NCI-H2107 treated with DMSO at 0.1 percent for 48 hours (cell line): ENCODE results near the gene KDM2A.

Experiments used
- DNase-seq: peaks from one replicate; lab custom pipeline; 2025; ENCODE audit not compliant: unreplicated experiment; lab: John Stamatoyannopoulos, UW

The KDM2A gene

DNA sequence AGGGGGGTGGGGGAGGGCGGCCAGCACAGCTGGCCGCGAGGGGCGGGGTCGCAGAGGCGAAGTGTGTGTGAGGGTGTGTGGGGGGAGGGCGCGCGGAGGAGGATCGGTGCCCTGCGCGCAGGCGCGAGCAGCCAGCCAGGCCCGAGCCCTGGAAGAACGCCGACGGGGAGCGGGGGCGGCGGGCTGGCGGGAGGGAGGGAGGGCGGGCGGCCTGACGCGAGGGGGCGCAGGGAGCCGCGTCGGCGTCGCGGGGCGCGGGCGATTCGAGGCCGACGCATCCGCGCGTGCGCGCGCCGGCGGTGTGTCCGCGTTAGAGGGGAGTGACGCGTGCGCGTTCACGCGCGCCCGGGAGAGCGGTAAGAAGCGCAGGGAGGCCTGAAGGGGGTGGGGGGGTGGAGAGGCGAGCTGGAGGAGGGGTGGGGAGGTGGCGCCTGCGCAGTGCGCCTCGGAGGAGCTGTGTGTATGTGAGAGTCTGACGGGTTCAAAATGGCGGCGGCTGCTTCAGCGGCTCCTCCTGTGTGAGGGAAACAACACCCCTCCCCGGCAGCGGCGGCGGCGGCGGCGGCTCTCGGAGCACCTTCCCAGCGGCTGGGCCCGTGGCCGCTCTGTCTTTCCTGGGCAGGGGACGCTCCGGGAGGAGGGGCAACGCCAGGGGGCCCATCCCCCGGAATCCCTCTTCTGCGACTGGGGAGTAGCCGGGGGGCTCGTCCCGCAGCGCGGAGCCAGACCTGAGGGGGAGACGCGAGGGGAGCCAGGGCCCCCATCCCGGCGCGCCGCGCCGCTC is at the start of gene KDM2A:
Gene KDM2A (plus strand): TSS at position 463 of the 784 bp plus-strand sequence. CDS start 2,054 bp downstream, outside the sequence.
- peak; percentile 97 for DNase-seq

DNA sequence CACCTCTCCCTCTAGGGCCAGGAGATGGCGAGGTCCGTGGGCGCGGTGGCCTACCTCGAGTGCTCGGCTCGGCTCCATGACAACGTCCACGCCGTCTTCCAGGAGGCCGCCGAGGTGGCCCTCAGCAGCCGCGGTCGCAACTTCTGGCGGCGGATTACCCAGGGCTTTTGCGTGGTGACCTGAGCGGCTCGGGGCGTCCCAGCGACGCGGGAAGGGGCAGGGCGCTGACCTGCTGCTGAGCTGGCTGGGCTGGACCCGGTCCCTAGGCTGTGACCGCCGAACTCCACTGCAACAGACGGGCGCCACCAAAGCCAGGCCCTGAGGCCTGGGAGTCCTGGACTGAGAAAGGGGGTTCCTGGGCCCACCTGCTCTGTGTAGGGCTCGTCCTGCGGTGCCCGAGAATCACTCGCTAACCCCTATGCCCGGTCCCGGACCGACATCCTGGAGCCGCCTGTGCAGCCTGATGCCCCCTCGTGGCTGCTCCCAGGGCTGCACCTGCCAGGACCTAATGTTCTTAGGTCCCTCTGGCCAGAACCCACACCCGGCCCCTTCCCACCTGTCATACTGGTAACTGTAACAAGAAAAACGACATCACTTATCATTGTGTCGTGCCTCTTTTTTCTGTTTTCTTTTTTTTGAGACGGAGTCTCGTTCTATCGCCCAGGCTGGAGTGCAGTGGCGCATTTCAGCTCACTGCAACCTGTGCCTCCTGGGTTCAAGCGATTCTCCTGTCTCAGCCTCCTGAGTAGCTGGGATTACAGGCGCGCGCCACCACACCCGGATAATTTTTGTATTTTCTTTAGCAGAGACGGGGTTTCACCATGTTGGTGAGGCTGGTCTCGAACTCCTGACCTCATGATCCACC is 47.4 kb upstream of the KDM2A start:
- DNase-seq = no peak

DNA sequence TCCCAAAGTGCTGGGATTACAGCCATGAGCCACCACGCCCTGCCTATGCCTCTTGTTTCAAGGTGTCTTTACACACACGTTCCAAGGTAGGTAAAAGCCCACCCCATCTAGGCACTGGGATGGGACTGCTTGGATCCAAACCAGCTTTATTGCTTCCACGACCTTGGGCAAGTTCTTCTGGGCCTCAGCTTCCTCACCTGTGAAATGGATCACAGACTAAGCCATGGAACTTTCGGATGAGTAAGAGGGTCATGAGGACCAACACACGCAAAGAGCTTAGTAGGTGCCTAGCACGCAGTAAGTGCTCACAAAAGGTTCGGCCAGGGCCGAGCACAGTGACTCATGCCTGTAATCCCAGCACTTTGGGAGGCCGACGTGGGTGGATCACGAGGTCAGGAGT is 46.8 kb upstream of the KDM2A start:
- no peak for DNase-seq

DNA sequence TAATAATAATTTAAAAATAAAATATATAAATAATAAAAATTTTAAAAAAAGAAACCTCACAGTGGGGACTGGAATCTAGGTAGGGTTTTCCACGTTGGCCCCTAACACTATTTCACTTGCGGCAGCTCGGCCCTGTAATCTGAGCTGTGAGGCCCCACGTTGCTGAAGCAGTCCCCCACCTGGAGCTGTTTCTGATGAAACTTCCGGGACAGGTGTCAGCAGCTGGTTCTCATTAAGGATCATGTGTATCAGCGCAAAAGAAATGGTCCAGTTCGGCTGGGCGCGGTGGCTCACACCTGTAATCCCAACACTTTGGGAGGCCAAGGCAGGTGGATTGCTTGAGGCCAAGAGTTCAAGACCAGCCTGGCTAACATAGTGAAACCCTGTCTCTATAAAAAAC is 45.2 kb upstream of the KDM2A start:
- DNase-seq = peak; percentile 66

DNA sequence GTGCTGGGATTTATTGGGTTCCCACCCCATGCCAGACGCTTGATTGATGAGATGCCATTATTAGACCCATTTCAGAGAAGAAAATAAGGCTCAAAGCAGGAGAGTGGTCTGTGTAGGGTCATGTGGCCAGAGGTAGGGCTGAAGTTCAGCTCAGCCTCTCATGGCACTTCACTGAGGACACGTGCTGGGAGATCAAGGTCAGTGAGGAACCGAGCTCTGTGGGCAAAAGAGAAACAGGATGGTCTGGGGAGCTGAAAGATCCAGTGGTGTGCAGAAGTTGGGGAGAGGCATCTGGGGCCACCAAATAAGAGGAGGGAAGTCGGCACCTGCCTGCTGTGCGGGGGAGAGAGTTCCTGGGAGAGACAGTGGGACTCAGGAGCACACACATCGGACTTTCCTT is 42.9 kb upstream of the KDM2A start:
- DNase-seq = no peak

DNA sequence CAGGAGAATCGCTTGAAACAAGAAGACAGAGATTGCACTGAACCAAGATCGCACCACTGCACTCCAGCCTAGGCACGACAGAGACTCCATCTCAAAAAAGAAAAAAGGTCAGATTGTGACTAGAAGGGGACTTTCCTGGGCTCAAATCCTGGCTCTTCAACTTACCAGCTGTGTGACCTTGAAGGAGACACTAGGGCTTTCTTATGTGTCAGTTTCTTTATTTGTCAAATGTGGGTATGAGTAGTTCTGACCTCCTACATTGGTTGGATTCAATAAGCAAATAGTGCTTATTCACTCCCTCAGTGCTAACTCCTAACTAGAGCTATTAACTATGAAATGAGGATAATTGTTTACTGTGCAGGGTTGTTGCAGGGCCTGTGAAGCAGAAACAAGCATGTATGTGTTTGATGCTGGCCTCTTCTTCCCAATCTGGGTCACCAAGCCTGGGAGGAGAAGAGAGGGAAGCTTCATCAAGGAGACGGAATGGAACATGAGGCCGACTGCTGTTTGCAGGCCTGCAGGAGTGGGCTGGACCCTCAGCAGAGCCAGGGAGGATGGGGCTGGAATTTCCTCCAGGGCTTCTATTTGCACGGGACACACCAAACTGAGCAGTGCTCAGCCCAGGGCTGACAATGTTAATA is 39.9 kb upstream of the KDM2A start:
- DNase-seq = no peak

DNA sequence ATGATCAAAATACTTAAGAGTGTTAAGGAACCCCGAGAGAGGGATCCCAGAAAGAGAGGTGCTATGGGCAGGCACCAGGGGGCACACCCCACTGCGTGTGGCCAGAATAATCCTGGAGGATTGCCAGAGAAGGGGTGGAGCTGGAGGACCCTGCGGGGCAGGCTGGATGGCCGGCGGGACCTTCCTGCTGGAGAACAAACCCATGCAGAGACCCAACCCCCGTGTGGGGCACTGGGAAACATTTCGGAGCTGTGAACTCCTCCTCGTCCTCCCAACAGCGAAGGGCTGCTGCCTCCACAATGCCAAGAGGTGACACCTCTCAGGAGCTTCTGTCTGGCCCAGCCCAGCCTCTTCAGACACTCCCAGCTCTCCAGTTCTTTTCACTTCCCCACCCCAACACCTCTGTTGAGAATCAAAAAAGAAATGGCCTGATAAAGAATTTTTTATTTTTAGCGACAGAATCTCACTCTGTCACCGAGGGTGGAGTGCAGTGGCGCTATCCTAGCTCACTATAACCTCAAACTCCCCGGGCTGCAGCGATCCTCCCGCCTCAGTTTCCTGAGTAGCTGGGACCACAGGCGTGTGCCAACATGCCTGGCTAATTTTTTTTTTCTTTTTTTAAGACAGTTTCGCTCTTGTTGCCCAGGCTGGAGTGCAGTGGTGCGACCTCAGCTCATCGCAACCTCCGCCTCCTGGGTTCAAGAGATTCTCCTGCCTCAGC is 36.8 kb upstream of the KDM2A start:
- no peak for DNase-seq

DNA sequence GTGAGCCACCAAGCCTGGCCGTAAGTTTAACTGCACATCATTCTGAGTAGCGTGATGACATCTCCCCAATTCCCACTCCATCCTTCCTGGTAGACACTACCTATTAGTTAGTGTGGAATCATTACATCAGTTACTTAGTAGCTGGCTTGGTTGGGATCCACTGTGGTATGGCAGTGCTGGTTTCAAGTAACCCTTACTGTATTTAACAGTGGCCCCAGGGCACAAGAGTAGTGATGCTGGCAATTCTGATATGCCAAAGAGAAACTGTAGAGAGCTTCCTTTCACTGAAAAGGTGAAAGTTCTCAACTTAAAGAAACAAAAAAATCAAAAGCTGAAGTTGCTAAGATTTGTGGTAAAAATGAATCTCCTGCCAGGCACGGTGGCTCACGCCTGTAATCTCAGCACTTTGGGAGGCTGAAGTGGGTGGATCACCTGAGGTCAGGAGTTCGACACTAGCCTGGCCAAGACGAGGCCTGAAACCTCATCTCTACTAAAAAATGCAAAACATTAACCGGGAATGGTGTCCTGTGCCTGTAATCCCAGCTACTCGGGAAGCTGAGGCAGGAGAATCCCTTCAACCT is 35.2 kb upstream of the KDM2A start:
- no peak for DNase-seq

DNA sequence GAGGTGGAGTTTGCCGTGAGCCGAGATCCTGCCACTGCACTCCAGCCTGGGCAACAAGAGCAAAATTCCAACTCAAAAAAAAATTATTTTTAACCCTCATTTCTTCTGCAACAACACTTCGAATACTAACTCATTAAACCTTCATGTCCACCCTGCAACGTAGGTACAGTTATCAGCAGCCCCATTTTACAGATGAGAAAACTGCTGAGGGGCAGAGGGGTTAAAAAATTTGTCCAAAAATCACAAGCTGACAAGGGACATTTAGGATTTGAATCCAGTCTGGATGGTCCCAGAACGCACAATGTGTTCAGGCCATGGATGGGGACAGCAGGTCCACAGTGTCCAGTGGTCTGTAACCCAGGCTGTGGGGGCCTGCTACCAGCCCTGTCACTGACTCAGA is 33.4 kb upstream of the KDM2A start:
- no peak for DNase-seq

DNA sequence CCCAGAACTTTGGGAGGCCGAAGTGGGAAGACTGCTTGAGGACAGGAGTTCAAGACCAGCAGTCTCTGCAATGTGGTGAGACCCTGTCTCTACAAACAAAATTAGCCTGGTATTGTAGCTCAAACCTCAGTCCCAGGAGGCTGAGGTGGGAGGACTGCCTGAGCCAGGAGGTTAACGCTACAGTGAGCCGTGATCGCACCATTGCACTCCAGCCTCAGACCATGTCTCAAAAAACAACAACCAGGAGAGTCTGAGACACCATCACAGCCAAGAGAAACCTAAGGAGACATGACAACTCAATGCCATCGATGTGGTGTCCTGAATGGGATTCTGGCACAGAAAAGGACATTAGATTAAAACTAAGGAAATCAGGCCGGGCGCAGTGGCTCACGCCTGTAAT is 28.3 kb upstream of the KDM2A start:
- DNase-seq = no peak

DNA sequence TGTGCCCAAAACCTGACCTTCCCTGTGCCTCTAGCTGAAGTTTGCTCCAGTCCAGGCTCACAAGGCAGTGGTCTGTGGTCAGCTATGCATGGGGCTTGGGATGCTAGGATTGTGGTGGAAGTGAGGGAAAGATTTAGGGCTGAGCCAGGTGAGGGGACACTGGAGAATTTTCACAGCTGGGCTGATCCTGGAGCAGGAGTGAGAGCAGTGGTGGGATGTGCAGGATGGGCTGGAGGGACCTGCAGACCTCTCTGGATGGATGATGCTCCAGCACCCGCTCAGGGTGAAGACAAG is 23.9 kb upstream of the KDM2A start:
- DNase-seq = no peak

DNA sequence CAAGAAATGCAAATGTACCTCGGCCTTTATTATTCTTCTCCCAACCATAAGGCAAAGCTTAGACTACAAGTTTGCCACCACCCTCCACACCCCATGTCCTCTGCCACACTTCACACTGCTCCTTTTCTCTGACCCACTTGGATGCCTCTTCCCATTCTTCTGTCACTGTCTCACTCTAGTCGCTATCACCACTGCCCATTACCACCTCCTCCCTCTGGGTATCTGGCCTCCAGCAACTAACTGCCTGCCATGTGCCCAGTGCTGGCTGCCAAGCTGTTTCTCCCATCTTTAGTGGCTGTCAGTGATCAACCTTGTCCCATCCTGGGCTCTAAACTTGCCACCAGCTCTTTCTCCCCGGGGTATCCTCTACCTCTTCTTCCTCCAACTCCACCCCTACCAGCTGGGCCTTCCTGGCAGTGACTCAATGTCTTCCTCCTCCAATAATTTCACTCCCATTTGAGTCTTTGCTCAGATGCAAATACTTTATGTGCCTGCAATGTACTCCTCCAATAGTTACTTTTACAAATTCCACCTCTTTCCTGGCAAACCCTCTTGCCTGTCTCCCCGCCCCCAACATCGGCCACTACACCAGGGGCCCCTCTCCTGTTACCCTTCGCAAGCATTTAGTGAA is 20.1 kb upstream of the KDM2A start:
- no peak for DNase-seq

DNA sequence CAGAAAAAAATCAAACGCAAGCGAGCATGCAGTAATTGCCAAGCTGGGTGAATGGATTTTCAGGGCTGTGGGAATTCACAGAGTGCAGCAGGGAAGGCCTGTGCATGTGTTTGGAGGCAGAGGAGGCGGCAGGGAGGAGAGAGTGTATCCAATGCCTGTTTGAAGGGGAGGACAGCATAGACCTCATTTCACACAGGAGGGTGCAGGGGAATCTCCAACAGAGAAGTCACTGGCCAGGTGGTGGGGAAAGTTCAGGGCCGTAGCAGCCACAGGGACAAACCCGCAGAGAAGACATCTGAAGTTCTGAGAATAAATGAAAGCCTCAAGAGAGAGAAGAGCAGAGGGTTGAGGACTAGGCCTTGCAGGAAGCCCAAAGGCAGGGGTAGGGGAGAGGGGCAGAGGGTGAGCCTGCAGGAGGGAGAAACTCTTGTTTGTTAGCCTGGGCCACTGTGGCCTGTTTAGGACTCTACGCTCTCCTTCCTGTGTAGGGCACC is 19.2 kb upstream of the KDM2A start:
- no peak for DNase-seq

DNA sequence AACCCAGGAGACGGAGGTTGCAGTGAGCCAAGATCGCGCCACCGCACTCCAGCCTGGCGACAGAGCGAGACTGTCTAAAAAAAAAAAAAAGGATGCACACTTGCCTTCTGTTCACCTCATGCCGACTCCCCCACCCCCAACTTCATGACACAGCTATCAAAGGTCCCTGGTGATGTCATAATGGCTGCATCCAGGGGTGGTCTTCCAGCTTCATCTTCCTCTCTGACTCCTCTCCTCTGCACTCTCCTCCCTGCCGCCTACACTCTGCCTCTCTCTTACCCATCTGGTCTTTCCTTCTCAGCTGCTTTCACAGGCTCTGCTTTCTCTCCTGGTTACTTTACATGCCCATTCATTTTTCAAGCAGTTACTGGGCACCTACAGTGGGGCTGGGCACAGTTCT is 16.4 kb upstream of the KDM2A start:
- DNase-seq = no peak

DNA sequence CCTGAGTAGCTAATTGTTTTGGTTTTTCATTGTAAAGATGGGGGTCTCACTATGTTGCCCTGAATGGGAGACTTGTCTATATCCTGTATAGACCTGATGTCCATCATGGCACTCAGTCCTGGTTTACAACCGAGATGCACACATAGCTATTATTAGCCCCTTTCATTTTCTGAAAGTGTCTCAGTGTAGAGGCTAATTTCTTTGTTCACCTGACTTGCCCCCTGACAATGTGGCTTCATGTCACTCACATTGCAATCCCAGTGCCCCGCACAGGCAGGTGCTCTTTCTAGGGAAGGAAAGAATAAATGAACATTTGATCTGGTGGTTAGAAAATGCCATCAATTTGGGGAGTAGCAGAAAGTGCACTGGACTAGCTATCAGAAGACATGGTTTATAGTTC is 13.1 kb upstream of the KDM2A start:
- DNase-seq = no peak

DNA sequence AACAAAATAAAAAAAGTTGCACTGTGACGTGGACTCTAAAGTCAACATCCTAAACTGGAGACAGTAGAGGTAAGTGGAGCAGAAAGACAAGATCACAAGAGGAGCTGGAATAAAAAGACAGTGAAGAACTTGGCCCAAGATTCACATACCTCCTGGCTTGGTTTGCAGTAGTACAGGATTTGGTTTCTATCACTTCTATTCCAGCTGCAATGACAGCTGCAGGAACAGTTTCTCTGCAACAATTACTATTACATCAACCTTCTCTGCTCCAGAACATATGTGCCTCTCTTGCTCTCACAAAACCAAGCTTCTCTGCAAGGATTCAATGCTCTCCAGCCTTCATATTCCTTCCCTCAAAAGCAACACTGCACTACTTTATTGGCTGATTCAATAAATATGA is 7.8 kb upstream of the KDM2A start:
- DNase-seq = no peak

DNA sequence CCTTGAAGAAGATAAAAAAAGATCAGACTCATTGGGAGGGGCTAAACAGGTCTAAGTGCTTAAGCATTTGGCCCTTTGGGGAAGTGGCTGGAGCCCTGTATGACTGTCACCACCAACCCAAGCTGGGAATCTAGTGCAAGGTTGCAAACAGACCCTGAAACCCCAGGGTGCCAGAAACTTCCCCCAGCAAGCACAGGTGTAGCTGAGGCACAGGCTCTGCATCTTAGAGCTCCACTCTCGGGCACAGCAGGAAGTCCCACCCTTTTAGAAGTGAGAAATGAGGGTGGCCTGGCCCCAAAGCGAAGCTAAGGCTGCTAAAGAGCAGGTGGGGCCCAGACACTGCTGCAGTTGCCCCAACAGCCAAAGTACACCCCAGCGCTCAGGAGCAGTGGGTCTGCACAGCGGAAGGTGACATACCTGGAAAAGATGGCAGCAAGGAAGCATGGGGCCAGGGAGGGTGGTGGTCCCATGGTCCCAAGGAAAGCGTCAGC is 5.8 kb upstream of the KDM2A start:
- no peak for DNase-seq

DNA sequence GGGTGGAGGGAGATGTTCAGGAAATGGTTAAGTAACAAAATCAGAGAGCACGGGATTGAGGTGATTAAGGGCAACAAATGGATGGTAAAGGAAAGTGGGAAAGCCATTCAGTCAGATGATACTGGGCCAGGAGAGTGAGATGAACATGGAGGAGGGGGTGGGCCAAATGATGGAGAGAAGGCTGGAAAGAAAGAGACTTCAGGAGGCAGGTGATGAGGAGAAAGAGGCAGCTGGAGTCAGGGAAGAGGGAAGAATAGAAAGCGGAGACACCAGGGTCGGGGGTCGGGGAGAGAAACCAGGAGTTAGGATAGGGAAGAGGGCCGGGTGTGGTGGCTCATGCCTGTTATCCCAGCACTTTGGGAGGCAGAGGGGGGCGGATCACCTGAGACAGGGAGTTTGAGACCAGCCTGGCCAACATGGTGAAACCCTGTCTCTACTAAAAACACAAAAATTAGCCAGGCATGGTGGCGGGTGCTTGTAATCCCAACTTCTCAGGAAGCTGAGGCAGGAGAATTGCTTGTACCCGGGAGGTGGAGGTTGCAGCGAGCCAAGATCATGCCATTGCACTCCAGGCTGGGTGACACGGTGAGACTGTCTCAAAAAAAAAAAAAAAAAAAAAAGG is 4.7 kb upstream of the KDM2A start:
- DNase-seq = no peak

DNA sequence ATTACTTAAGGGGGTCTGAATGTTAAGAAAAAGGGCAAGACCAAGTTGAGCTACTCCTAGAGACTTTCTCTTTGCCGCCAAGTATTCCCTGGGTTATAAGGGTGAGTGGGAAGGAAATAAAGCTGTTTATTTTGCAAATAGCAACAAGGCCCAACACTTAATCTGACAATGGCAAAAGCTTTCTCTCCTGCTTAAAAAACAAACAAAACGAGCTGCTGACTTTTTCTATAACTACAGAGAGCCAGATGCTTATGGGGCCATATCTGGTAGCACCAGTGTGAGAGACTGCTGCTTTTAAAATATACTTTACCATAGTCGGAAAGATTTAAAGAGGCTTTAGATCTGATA is 2.3 kb upstream of the KDM2A start:
- DNase-seq = peak; percentile 26

DNA sequence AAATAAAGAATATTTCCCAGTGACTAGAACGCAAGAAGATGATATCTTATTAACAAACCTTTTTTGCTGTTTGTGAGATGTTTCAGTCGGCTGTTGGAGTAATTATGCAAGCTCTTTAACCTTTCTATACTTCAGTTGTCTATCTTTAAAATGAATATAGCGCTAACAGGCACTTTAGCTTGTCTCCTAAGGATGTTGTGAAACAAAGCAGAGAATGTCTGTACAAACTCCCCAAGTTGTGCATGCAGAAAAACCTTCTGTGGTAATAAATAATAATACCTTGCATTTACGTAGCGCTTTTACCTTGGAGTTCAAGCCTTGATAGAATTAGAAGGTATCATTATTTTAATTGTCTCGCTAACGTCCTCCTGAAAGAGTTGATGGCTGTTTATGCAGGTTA is 1.9 kb upstream of the KDM2A start:
- DNase-seq = no peak
